Adrenal gland (tissue), 5 donors: ENCODE results near the gene AVL9.

Experiments
- POLR2A ChIP-seq, 2 donors: fragments of 450-650 bp; IDR thresholded peaks; one replicate each; pipeline ENCODE4 v1.6.1; 2017; ENCODE audit warnings: antibody characterized with exemption in 2 of 2, mild to moderate bottlenecking in 2 of 2, moderate library complexity in 1 of 2
- TF ChIP-seq, protein P1 (sequence below), 6 experiments: fragments of 450-650 bp in 4 of 6; fragments of 200-600 bp in 2 of 6; sonication (generic) in 1 of 6; IDR thresholded peaks; 1 replicate in 5 of 6; 2 replicates in 1 of 6; pipeline versions ENCODE4 v1.5.1 to v1.8.0; 2016 to 2021; ENCODE audit warnings: antibody characterized with exemption in 6 of 6, mild to moderate bottlenecking in 2 of 6, moderate library complexity in 1 of 6
- donor health status: DM: no; HTN: no; CAD: no.

- TF ChIP-seq, protein P1, sequence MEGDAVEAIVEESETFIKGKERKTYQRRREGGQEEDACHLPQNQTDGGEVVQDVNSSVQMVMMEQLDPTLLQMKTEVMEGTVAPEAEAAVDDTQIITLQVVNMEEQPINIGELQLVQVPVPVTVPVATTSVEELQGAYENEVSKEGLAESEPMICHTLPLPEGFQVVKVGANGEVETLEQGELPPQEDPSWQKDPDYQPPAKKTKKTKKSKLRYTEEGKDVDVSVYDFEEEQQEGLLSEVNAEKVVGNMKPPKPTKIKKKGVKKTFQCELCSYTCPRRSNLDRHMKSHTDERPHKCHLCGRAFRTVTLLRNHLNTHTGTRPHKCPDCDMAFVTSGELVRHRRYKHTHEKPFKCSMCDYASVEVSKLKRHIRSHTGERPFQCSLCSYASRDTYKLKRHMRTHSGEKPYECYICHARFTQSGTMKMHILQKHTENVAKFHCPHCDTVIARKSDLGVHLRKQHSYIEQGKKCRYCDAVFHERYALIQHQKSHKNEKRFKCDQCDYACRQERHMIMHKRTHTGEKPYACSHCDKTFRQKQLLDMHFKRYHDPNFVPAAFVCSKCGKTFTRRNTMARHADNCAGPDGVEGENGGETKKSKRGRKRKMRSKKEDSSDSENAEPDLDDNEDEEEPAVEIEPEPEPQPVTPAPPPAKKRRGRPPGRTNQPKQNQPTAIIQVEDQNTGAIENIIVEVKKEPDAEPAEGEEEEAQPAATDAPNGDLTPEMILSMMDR (IDR thresholded peaks at IDR 0.05): no peak
- no peak for TF ChIP-seq POLR2A (IDR thresholded peaks at IDR 0.05)
Measured at GRCh38 chr7:32577421-32577820, 82.1 kb downstream of the AVL9 start.
